Activated T-helper 1 cell treated with anti-CD3 and anti-CD28 coated beads, Interleukin-2, amount 50 U/mL, for 16 hours (primary cell): ENCODE data around the gene SLC4A1.

Experiments
- DNase-seq, 2 donors: peaks; one replicate each; pipeline ENCODE4 v3.0.0-alpha.2; 2020; ENCODE audit warnings: low read depth in 1 of 2, low spot score in 1 of 2

The SLC4A1 gene

GRCh38 chr17:44207319-44207718 is 60.6 kb downstream of the SLC4A1 start:
- no peak for DNase-seq

GRCh38 chr17:44206825-44207155 is 61.1 kb downstream of the SLC4A1 start:
- no peak for DNase-seq

- no peak for DNase-seq
These were observed 61.7 kb downstream of the SLC4A1 start for GRCh38 chr17:44205962-44206824.

- no peak for DNase-seq
These were observed 63.5 kb downstream of the SLC4A1 start for GRCh38 chr17:44204441-44204882.

GRCh38 chr17:44203731-44204440 is 64.0 kb downstream of the SLC4A1 start:
- no peak for DNase-seq

GRCh38 chr17:44202756-44203155 is 65.2 kb downstream of the SLC4A1 start:
- no peak for DNase-seq

- no peak for DNase-seq
These were observed 67.3 kb downstream of the SLC4A1 start for GRCh38 chr17:44200478-44201155.

GRCh38 chr17:44199553-44200477 is 68.1 kb downstream of the SLC4A1 start, which contains the start of gene ATXN7L3:
Gene ATXN7L3 (minus strand): TSS chr17:44199884. CDS start chr17:44198070, 1,814 bp downstream.
- DNase-seq = peak; percentile 99 to 100

GRCh38 chr17:44198721-44199552 is 69.0 kb downstream of the SLC4A1 start:
- peak in 1 of 2 donors; percentile 44 for DNase-seq
